ENCODE measurements around the gene SLC2A10.

- no peak for TF ChIP-seq POLR2AphosphoS5 (IDR thresholded peaks at IDR 0.05; ENCODE audit: low read depth, low read length)
- no peak for TF ChIP-seq POLR2A (IDR thresholded peaks at IDR 0.05; ENCODE audit: low read depth, low read length)
- no peak for TF ChIP-seq TAF1 (IDR thresholded peaks at IDR 0.05; ENCODE audit: borderline replicate concordance, low read depth, low read length)
Measured at GRCh38 chr20:46757754-46758678, 48.6 kb downstream of the SLC2A10 start.

All from GM12892 (cell line).